HEK293T (cell line): ENCODE measurements around the gene RSKR.

Experiments
- BHLHE40 ChIP-seq: fragments of 450-650 bp; IDR thresholded peaks from 2 replicates; pipeline ENCODE4 v1.6.1; 2016; ENCODE audit warnings: mild to moderate bottlenecking, moderate library complexity, borderline replicate concordance
- ELF4 ChIP-seq: fragments of 450-650 bp; IDR thresholded peaks from 2 replicates; pipeline ENCODE4 v1.6.1; 2017; ENCODE audit warnings: antibody characterized with exemption
- FOXK2 ChIP-seq: fragments of 450-650 bp; IDR thresholded peaks from 2 replicates; pipeline ENCODE4 v1.6.1; 2016; ENCODE audit warnings: mild to moderate bottlenecking
- L3MBTL2 ChIP-seq: fragments of 450-650 bp; conservative IDR thresholded peaks from 2 replicates; pipeline ENCODE4 v1.6.1; 2016; ENCODE audit warnings: mild to moderate bottlenecking
- NFRKB ChIP-seq: fragments of 450-650 bp; IDR thresholded peaks from 2 replicates; pipeline ENCODE4 v1.6.1; 2016; ENCODE audit warnings: mild to moderate bottlenecking, moderate library complexity
- SP1 ChIP-seq: fragments of 450-650 bp; IDR thresholded peaks from 2 replicates; pipeline ENCODE4 v1.6.1; 2017
- SUZ12 ChIP-seq: fragments of 450-650 bp; IDR thresholded peaks from 2 replicates; pipeline ENCODE4 v1.6.1; 2016; ENCODE audit warnings: mild to moderate bottlenecking

- TF ChIP-seq NFRKB (no peak), L3MBTL2 (no peak), SP1 (no peak), BHLHE40 (no peak), FOXK2 (no peak), ELF4 (no peak), SUZ12 (no peak)
Measured at GRCh38 chr17:28582513-28582912, 31.5 kb downstream of the RSKR start.
